IgD-negative memory B cell (primary cell): ENCODE results near the gene GFM1. TPM values are rescaled to one million over a fixed set of nuclear protein-coding genes. Genes with fewer than 3 reads are reported as not detected.
A peak's percentile ranks its signal among the peaks of the same experiment; 100 is the strongest.

ENCODE experiments used
- H3K27ac Mint-ChIP-seq, 3 donors: one replicate each; pipeline ENCODE4 v1.8.0; 2020 to 2022; ENCODE audit warnings: mild to moderate bottlenecking in 3 of 3, mixed read lengths in 3 of 3, moderate library complexity in 1 of 3
- H3K27me3 Mint-ChIP-seq: one replicate; pipeline ENCODE4 v1.8.0; 2021; ENCODE audit warnings: mixed read lengths
- H3K36me3 Mint-ChIP-seq: one replicate; pipeline ENCODE4 v1.8.0; 2020; ENCODE audit warnings: mild to moderate bottlenecking, mixed read lengths
- H3K4me1 Mint-ChIP-seq, 3 donors: one replicate each; pipeline ENCODE4 v1.8.0; 2020 to 2022; ENCODE audit warnings: mixed read lengths in 3 of 3, mild to moderate bottlenecking in 1 of 3
- H3K4me3 Mint-ChIP-seq, 4 donors: one replicate each; pipeline ENCODE4 v1.8.0; 2020 to 2022; ENCODE audit warnings: mild to moderate bottlenecking in 4 of 4, mixed read lengths in 4 of 4, moderate library complexity in 3 of 4
- H3K9me3 Mint-ChIP-seq, 3 donors: one replicate each; pipeline ENCODE4 v1.8.0; 2020 to 2021; ENCODE audit warnings: mixed read lengths in 3 of 3, mild to moderate bottlenecking in 1 of 3
- polyA plus RNA-seq: library from polyadenylated mRNA; unstranded; fragments of 300-500 nt; fragmentation: Illumina TruSeq; gene quantifications from one replicate; pipeline ENCODE4 v1.2.3, GENCODE V29; 2021

Gene GFM1
- polyA plus RNA-seq = 29.2 TPM

DNA sequence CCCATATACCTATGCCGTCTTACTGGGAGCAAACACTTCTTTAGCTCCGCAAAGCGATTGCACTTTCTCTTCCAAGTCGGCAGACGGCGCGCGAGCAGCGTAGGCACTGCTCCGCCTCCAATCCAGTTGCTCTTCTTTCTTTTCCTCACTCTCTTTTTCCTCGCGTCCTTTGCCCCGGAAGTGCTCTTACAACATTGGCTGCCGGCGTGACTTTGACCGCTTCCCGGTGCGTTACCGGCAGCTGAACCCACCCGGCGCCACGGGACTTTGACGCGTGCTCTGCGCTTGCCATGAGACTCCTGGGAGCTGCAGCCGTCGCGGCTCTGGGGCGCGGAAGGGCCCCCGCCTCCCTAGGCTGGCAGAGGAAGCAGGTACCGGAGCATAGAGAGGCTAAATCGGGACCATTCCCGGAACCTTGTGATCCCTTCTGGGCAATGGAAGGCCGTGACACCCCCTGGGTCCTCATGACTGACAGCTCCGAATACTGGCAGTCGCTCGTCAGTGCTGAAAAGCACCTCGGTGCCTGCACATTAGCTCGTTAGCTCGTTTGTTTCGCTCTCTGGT is at the start of gene GFM1:
Gene GFM1, plus strand, starts transcription at position 183 of the 564 bp plus-strand sequence. Its CDS starts 108 bp downstream, at position 291.
- Mint-ChIP-seq H3K27me3 (no peaks in the 10 kb centered on the region), H3K36me3 (no peaks in the 10 kb centered on the region), H3K27ac (peak within 1 kb of the TSS; percentile 68 to 95 (median 86)), H3K9me3 (no peaks in the 10 kb centered on the region), H3K4me1 (peaks cover 16 to 22% (median 17%) of the 10 kb centered on the region in 3 donors), H3K4me3 (peak within 1 kb of the TSS; percentile 93 to 99 (median 98))

DNA sequence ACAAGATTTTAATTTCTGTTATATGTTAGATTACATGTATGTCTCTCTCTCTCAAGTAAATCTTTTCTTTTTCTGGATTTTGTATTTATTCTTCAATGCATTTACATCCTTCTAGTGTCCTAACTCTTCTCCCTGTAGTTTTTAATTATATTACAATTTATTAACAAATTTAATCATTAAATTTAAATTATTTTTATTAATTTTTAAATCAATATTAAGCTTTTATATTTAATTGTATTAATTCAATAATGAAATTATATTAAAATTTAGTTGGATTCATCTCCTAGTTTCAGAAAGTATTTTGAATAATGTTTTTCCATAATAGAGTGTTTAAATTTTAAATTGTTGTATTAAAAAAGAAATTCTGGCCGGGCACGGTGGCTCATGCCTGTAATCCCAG is 43.5 kb upstream of the GFM1 start:
- Mint-ChIP-seq H3K4me3 (no peak overlapping the region), H3K9me3 (no peaks in the 10 kb centered on the region), H3K4me1 (no peaks in the 10 kb centered on the region), H3K27ac (no peak overlapping the region), H3K36me3 (peaks cover 2% of the 10 kb centered on the region), H3K27me3 (no peaks in the 10 kb centered on the region)

DNA sequence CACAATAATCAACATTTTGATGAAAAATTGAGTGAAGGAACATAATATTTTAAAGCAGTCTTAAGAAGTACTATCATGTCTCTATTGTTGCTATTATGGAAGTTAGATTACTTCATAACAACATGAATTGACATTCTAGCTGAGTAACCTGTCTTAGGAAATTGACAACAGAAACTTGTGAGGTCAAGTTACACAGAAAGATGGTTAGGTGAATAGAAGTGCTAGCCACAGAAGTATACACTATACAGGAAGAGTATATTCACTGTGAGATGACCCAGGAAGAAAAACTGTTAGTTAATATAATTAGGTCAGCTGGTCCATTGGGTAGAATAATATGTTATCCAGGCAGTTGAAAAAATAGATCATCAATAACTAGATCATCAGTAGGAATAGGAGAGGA is 42.1 kb upstream of the GFM1 start:
- Mint-ChIP-seq H3K27ac (no peak overlapping the region), H3K4me3 (no peak overlapping the region), H3K4me1 (no peaks in the 10 kb centered on the region), H3K27me3 (no peaks in the 10 kb centered on the region), H3K9me3 (no peaks in the 10 kb centered on the region), H3K36me3 (peaks cover 2% of the 10 kb centered on the region)

DNA sequence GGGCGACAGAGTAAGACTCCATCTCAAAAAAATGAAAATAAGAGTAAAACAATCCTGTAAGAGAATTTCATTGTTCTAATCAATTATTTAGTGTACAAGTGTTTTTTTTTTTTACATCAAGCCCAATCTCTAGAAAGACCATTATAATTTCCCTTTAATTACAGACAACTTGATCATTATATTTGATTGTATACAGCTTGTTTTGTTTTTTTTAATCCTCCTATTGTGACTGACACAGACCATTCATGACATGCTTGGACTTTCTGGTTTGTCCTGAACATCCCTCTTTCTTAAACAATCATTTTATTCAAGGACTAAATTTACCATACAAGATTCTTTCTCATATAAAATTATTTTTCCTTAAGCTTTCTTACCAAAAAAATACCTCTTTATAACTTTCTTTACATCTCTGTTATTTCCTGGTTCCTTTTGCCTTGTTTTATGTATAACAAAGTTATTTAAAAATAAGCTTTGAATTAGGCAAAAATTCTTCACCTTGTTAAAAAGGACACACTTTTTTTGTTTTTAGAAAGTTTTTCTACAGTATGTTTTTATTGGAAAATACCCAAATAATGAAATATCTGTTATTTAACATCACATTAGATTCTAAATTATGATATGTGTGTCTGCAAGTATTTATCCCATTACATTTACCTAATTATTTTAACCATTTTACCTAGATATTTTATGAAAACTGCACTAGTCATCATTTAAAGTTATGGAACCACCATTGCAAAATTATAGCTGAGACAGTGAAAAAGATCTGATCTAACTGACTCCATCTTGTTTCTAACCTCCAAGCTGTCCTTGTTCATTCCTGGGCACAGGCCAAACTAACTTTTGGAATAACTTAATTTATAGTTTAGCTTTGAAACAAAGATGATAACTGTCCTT is 26.1 kb upstream of the GFM1 start:
- Mint-ChIP-seq H3K4me3 (peak overlapping the region in 1 of 4 donors; percentile 9), H3K36me3 (peaks cover 1% of the 10 kb centered on the region), H3K27me3 (peaks cover 2% of the 10 kb centered on the region), H3K27ac (no peak overlapping the region), H3K4me1 (no peaks in the 10 kb centered on the region), H3K9me3 (peaks cover 5 to 9% (median 6%) of the 10 kb centered on the region in 3 donors)

DNA sequence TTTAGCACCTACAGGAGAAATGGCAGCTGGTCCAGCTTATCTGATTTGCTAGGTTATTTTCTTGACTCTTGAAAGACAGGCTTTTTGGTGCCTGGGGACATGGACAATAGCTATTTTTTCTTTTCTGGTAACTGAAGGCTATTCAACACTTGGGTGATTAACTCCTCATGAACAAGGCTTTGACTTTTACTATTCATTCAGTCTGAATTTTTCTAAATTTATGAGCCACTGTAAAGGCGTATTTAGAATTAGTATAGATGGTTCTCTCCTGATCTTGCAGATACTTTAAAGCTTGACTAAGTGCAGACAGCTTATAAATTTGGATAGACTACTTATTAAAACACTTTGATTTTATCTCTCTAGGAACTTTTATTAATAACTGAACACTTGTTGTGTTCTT is 18.4 kb upstream of the GFM1 start:
- Mint-ChIP-seq H3K27ac (no peak overlapping the region), H3K27me3 (peaks cover 17% of the 10 kb centered on the region), H3K4me1 (no peaks in the 10 kb centered on the region), H3K9me3 (peaks cover 0 to 8% (median 0%) of the 10 kb centered on the region in 3 donors), H3K4me3 (no peak overlapping the region), H3K36me3 (no peaks in the 10 kb centered on the region)

DNA sequence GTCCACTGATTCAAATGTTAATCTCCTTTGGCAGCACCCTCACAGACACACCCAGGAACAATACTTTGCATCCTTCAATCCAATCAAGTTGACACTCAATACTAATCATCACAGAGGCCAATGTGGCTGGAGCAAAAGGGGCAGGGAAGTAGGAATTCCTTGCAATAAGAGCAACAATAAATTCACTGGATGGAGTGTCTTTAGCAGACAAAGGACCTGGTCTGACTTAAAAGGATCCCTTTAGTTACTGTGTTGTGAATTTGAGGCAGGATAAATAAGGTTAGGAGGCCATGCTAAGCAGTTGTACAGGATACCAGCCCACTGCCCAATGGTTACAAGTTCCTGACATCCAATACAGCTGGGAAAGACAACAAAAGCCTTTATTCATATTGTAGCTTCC is 12.3 kb upstream of the GFM1 start:
- no peaks in the 10 kb centered on the region for H3K36me3 Mint-ChIP-seq
- no peaks in the 10 kb centered on the region for H3K4me1 Mint-ChIP-seq
- H3K27ac Mint-ChIP-seq = no peak overlapping the region
- H3K27me3 Mint-ChIP-seq = peaks cover 22% of the 10 kb centered on the region
- peaks cover 0 to 3% (median 0%) of the 10 kb centered on the region in 3 donors for H3K9me3 Mint-ChIP-seq
- H3K4me3 Mint-ChIP-seq = no peak overlapping the region

DNA sequence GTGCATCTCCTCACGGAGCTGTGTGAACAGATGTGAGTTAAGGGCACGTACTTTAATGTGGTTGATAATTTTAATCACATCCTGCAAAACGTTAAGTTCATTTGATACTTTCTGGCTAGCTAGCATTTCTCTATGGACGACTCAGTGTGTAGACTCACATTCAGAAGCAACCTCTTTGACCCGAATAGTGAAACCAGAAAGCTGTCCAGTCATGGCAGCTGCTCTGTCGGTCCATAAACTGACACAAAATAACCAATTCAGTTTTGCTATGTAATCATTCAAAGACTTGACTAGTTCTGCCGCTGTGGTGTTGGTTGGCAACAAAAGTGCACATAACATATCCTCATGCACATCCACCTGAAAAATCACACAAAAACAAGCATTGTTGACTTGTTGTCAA is 3.7 kb upstream of the GFM1 start:
- Mint-ChIP-seq H3K36me3 (no peaks in the 10 kb centered on the region), H3K27ac (no peak overlapping the region), H3K4me1 (peaks cover 8 to 11% (median 11%) of the 10 kb centered on the region in 3 donors), H3K9me3 (peaks cover 0 to 2% (median 0%) of the 10 kb centered on the region in 3 donors), H3K27me3 (no peaks in the 10 kb centered on the region), H3K4me3 (no peak overlapping the region)

DNA sequence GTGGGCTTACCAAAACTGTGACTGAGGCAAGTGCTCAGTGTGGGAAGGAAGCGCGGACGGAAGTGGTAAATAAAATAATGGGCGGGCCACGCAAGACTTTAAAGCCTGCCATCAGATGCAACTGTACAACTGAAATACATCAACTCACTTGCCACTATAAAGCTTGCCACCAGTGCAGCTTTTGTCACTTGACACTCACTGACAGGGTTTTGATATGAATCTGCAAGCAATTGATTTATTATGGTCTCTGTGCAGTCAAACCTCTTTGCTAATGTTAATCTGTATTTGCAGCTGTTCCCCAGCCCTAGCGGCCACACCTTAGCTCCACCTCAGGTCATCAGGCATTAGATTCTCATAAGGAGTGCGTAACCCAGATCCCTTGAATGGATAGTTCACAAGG is 2.3 kb upstream of the GFM1 start:
- Mint-ChIP-seq H3K9me3 (no peaks in the 10 kb centered on the region), H3K27me3 (no peaks in the 10 kb centered on the region), H3K36me3 (no peaks in the 10 kb centered on the region), H3K27ac (no peak overlapping the region), H3K4me3 (peak overlapping the region in 1 of 4 donors; percentile 40), H3K4me1 (peaks cover 11 to 17% (median 15%) of the 10 kb centered on the region in 3 donors)

DNA sequence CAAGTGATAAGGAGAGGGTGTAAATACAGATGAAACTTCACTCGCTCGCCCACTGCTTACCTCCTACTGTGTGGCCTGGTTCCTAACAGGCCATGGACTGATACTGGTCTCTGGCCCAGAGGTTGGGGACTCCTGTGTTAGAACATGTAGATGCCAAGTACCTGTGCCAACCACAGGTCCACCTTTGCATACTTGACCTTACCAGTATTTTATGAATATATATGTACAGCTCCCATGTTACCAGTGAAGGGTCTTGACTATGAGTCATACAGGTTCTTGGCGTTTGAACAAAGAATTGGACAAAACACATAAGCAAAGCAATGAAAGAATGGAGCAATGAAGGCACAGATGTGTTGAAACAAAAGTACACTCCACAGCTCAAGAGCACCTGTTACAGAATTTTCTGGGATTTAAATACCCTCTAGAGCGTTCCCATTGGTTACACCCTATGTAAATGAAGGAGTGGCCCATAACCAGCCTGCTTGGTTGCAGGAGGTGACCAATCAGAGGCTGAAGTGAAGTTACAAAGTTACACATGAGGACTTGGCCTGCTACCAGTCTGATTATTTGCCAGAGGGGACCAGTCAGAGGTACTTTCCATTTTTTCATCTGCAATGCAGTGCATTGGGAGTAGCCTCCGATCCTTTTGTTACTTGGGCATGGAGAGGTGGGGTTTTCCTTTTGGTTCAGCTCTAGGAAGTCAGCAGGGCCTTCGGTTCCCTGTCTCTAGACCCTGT is 1.7 kb upstream of the GFM1 start:
- Mint-ChIP-seq H3K9me3 (no peaks in the 10 kb centered on the region), H3K27me3 (no peaks in the 10 kb centered on the region), H3K4me3 (no peak overlapping the region), H3K4me1 (peaks cover 11 to 17% (median 17%) of the 10 kb centered on the region in 3 donors), H3K27ac (no peak overlapping the region), H3K36me3 (no peaks in the 10 kb centered on the region)

DNA sequence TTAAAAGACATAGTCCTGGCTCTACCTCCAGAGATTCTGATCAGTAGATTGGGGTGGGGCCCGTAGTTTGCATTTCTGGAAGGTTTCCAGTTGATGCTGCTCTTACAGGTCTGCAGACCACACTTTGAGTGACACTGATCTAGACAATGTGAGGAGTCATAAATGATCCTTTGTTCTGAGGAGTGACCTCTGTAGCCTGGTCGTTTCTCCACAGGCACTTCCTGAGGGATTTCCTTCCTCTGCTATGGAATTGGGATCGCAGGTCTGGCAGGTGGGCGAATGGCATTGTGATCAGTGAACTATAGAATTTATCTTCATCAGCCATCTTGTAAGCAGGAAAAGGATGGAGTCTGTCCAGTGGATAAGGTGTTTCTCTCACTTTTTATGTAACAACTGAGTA is 5.5 kb downstream of the GFM1 start:
- no peaks in the 10 kb centered on the region for H3K9me3 Mint-ChIP-seq
- peaks cover 1% of the 10 kb centered on the region for H3K36me3 Mint-ChIP-seq
- no peaks in the 10 kb centered on the region for H3K27me3 Mint-ChIP-seq
- H3K4me1 Mint-ChIP-seq = peaks cover 9 to 16% (median 13%) of the 10 kb centered on the region in 3 donors
- H3K27ac Mint-ChIP-seq = no peak overlapping the region
- no peak overlapping the region for H3K4me3 Mint-ChIP-seq

DNA sequence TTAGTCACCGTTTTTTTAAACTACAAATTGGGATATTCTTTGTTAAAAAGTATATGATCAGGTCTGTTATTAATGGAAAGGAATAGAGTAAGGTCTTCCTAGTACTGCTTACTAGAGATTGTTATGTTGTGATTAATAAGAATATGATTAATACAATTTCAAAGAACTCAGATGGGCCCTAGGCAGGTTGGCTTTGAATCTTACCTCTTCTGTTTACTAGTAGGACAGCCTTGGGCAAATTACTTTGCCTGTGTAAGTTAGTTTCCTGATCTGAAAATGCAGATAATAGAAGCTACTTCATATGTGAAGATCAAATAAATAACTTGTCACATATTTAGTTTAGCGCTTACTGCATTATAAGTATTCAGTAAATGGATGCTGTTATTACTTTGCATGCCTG is 6.9 kb downstream of the GFM1 start:
- H3K4me3 Mint-ChIP-seq = no peak overlapping the region
- H3K27ac Mint-ChIP-seq = no peak overlapping the region
- peaks cover 5 to 8% (median 6%) of the 10 kb centered on the region in 3 donors for H3K4me1 Mint-ChIP-seq
- no peaks in the 10 kb centered on the region for H3K9me3 Mint-ChIP-seq
- H3K27me3 Mint-ChIP-seq = no peaks in the 10 kb centered on the region
- H3K36me3 Mint-ChIP-seq = peaks cover 4% of the 10 kb centered on the region

DNA sequence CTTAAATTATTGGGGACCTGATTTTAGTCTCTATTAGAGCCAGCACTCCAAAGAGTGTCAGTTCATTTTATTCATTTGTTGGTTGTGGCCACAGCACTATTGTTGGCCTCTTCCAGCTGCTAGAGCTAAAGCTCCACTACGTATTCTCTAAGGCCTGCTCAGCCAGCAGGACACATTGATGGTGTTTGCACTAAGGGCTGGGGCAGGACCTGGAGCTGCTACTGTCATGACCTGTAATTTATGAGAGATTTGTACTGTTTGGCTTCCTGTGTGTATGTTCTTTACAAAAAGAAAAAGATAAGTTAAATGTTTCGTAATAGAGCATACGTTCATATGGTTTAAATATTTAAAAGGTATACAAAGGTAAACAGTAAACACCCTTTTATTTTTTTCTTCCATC is 8.1 kb downstream of the GFM1 start:
- Mint-ChIP-seq H3K9me3 (no peaks in the 10 kb centered on the region), H3K36me3 (peaks cover 4% of the 10 kb centered on the region), H3K27me3 (no peaks in the 10 kb centered on the region), H3K4me1 (peaks cover 0 to 6% (median 5%) of the 10 kb centered on the region in 3 donors), H3K4me3 (no peak overlapping the region), H3K27ac (no peak overlapping the region)

DNA sequence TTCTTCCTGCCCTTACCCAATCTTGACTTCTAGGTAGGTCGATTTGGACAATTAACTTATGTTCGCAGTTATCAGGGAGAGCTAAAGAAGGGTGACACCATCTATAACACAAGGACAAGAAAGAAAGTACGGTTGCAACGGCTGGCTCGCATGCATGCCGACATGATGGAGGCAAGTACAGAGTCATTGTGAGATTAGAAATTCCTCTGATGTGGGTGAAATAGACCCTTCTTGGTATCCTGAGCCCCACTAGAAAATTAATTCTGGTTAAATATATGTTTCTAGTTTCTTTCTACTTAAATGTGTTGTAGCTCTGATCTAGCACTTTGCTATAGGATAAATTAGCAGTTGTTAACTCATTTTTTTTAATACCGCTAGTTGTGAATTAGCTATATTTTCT is 14.6 kb downstream of the GFM1 start:
- H3K36me3 Mint-ChIP-seq = peaks cover 5% of the 10 kb centered on the region
- no peak overlapping the region for H3K4me3 Mint-ChIP-seq
- H3K9me3 Mint-ChIP-seq = no peaks in the 10 kb centered on the region
- H3K27ac Mint-ChIP-seq = no peak overlapping the region
- H3K4me1 Mint-ChIP-seq = peaks cover 0 to 5% (median 0%) of the 10 kb centered on the region in 3 donors
- no peaks in the 10 kb centered on the region for H3K27me3 Mint-ChIP-seq

DNA sequence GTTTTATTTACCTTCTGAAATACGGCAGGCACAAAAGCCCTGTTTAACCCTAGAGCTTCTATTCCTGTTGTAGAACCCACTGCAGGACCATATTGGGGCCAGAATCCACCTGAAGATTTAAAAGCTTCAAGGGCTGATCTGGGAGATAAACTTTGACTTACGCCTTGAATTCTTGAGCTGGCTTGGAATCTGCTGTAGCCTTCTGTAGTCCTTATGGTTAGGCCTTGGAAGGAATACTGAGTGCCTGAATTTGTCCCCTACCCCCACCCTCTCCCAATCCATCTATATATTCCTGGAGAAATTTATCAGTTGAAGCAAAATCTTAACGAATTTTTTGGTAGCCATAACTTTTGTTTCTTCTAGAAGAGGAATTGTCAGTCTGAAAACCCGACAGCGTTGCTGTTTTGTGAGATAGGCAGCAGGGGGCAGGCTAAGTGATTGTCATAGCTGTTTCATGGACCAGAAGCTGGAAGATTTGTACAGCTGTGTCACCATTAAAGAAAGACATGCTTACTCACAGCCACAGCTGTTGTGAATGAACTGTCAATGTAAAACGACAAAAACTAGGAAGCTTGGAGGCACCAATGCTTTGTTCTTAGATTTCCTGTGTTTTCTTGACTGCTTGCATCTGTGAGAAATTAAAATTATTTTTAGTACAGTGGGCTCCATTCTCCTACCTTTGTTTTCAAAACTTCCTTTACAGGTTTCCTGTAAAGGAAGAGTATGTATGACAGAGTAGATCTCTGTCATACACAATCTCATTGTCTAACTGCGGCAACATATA is 15.3 kb downstream of the GFM1 start:
- Mint-ChIP-seq H3K36me3 (peaks cover 3% of the 10 kb centered on the region), H3K9me3 (no peaks in the 10 kb centered on the region), H3K4me1 (peaks cover 0 to 5% (median 0%) of the 10 kb centered on the region in 3 donors), H3K27me3 (no peaks in the 10 kb centered on the region), H3K27ac (no peak overlapping the region), H3K4me3 (no peak overlapping the region)
